Caco-2 (cell line): Measurements from ENCODE around the gene CLEC3B. TPM values are rescaled to one million over a fixed set of nuclear protein-coding genes. Genes with fewer than 3 reads are reported as not detected.

Experiments used
- BruUV-seq: library from RNA; stranded (reverse); fragments of 400-500 nt; replicated peaks from 2 replicates; lab custom pipeline; 2021; lab: Mats Ljungman, UMichigan
- CTCF ChIA-PET: fragments of 300-600 bp; sonication (Branson Sonifier 250); formaldehyde crosslinking; loops from one replicate; lab custom pipeline; 2022; ENCODE audit warnings: antibody characterized with exemption; lab: Charles Lee
- POLR2A ChIA-PET: fragments of 300-600 bp; sonication (Branson Sonifier 250); formaldehyde crosslinking; loops from one replicate; lab custom pipeline; 2022; ENCODE audit warnings: antibody characterized with exemption; lab: Charles Lee
- DNase-seq, 2 experiments: peaks; one replicate each; pipeline versions ENCODE4 v3.0.0 to v3.0.0-alpha.2; 2020 to 2022
- H3K27me3 ChIP-seq: replicated peaks from 2 replicates; pipeline ENCODE4 v1.6.0; 2011; ENCODE audit warnings: low read length; ENCODE audit not compliant: control insufficient read depth, insufficient read depth
- H3K36me3 ChIP-seq: 2 replicates; pipeline ENCODE4 v1.5.1; 2011; ENCODE audit warnings: low read length; ENCODE audit not compliant: control insufficient read depth, insufficient read depth
- H3K4me1 ChIP-seq: fragments of 250-450 bp; sonication (Bioruptor Pico); 2 replicates; pipeline ENCODE4 v1.5.1; 2020; ENCODE audit warnings: mild to moderate bottlenecking
- H3K4me3 ChIP-seq: 2 replicates; pipeline ENCODE4 v1.5.1; 2011; ENCODE audit warnings: low read depth, mild to moderate bottlenecking, control low read depth, low read length
- H3K9me3 ChIP-seq: fragments of 250-450 bp; sonication (Bioruptor Pico); 2 replicates; pipeline ENCODE4 v1.5.1; 2020; ENCODE audit warnings: mild to moderate bottlenecking, moderate library complexity
- H3K27ac Mint-ChIP-seq: one replicate; pipeline ENCODE4 v1.8.0; 2022; ENCODE audit warnings: mixed read lengths; ENCODE audit not compliant: unreplicated experiment
- H3K27me3 Mint-ChIP-seq: one replicate; pipeline ENCODE4 v1.8.0; 2022; ENCODE audit warnings: mixed read lengths; ENCODE audit not compliant: insufficient read depth, unreplicated experiment
- H3K36me3 Mint-ChIP-seq: one replicate; pipeline ENCODE4 v1.8.0; 2022; ENCODE audit warnings: mild to moderate bottlenecking, mixed read lengths; ENCODE audit not compliant: insufficient read depth, unreplicated experiment
- H3K4me1 Mint-ChIP-seq: one replicate; pipeline ENCODE4 v1.8.0; 2022; ENCODE audit warnings: low read depth, mixed read lengths; ENCODE audit not compliant: unreplicated experiment
- H3K4me3 Mint-ChIP-seq: one replicate; pipeline ENCODE4 v1.8.0; 2022; ENCODE audit warnings: mild to moderate bottlenecking, moderate library complexity, mixed read lengths; ENCODE audit not compliant: unreplicated experiment
- H3K9me3 Mint-ChIP-seq: one replicate; pipeline ENCODE4 v1.8.0; 2022; ENCODE audit warnings: mixed read lengths; ENCODE audit not compliant: unreplicated experiment
- intact Hi-C: fragments of 100-400 bp; cut with micrococcal nuclease; formaldehyde crosslinking; loops from one replicate; pipeline ENCODE4 v1.10.0; 2022; ENCODE audit not compliant: unreplicated experiment
- total RNA-seq: library from RNA; stranded (reverse); gene quantifications from 2 replicates; pipeline ENCODE4 v1.2.3, GENCODE V29; 2022
- TF ChIP-seq, protein P1 (sequence below), 2 experiments: fragments of 200-600 bp in 1 of 2; IDR thresholded peaks; 1 replicate in 1 of 2; 2 replicates in 1 of 2; pipeline versions ENCODE4 v1.5.1 to v1.8.0; 2011 to 2022; ENCODE audit warnings: antibody characterized with exemption in 1 of 2, control low read depth in 1 of 2, inconsistent platforms in 1 of 2, low read depth in 1 of 2, low read length in 1 of 2, mild to moderate bottlenecking in 1 of 2, moderate library complexity in 1 of 2; ENCODE audit not compliant: insufficient read depth in 1 of 2, severe bottlenecking in 1 of 2, unreplicated experiment in 1 of 2

Gene CLEC3B
- total RNA-seq, 1 experiment from 2014 or later: 1.1 TPM

GRCh38 chr3:45081506-45082141 is 55.5 kb downstream of the CLEC3B start:
- no peak overlapping the region for H3K4me3 ChIP-seq
- no peaks in the 10 kb centered on the region; the same call in 1 of the 2 replicates for H3K36me3 ChIP-seq
- DNase-seq: no peak
- Mint-ChIP-seq H3K4me3 (no peak overlapping the region), H3K9me3 (no peaks in the 10 kb centered on the region), H3K27ac (no peak overlapping the region), H3K4me1 (peaks cover 6% of the 10 kb centered on the region), H3K27me3 (no peaks in the 10 kb centered on the region), H3K36me3 (no peaks in the 10 kb centered on the region)
- TF ChIP-seq, protein P1, sequence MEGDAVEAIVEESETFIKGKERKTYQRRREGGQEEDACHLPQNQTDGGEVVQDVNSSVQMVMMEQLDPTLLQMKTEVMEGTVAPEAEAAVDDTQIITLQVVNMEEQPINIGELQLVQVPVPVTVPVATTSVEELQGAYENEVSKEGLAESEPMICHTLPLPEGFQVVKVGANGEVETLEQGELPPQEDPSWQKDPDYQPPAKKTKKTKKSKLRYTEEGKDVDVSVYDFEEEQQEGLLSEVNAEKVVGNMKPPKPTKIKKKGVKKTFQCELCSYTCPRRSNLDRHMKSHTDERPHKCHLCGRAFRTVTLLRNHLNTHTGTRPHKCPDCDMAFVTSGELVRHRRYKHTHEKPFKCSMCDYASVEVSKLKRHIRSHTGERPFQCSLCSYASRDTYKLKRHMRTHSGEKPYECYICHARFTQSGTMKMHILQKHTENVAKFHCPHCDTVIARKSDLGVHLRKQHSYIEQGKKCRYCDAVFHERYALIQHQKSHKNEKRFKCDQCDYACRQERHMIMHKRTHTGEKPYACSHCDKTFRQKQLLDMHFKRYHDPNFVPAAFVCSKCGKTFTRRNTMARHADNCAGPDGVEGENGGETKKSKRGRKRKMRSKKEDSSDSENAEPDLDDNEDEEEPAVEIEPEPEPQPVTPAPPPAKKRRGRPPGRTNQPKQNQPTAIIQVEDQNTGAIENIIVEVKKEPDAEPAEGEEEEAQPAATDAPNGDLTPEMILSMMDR (IDR thresholded peaks at IDR 0.05; ENCODE audit: insufficient read depth in 1 of 2, low read depth in 1 of 2, low read length in 1 of 2, severe bottlenecking in 1 of 2, unreplicated experiment in 1 of 2): no peak
- ChIA-PET CTCF (no interaction called here), POLR2A (no interaction called here)
- peaks cover 10% of the 10 kb centered on the region for H3K4me1 ChIP-seq
- intact Hi-C loops: no loop called here
- BruUV-seq: no TSS peak
- H3K9me3 ChIP-seq: no peaks in the 10 kb centered on the region
- H3K27me3 ChIP-seq: no peaks in the 10 kb centered on the region

DNA sequence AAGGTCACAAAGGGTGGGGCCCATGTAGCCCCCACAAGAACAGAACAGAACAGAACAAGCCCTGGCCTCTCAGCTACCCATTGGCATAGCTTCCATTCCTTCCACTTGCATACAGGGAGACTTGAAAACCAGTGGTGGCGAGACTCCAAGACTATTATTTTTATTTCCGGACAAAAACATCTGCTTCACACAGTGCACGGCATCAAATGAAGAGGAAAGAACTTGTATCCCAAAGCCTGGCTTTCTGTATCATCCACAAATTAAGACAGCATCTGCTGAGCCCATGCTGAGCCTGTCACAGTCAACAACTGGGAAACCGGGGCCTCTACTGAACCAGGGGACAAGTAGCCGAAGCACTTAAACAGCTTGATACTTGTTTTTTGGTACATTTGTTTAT is 56.0 kb downstream of the CLEC3B start:
- Histone ChIP-seq H3K36me3 (peaks cover 2% of the 10 kb centered on the region), H3K27me3 (no peaks in the 10 kb centered on the region), H3K9me3 (no peaks in the 10 kb centered on the region), H3K4me3 (no peak overlapping the region), H3K4me1 (peaks cover 10% of the 10 kb centered on the region)
- POLR2A ChIA-PET: no interaction called here
- no TSS peak for BruUV-seq
- H3K27me3 Mint-ChIP-seq: no peaks in the 10 kb centered on the region
- no peak overlapping the region for H3K4me3 Mint-ChIP-seq
- intact Hi-C loops: no loop called here
- H3K36me3 Mint-ChIP-seq: peaks cover under 1% of the 10 kb centered on the region
- H3K9me3 Mint-ChIP-seq: no peaks in the 10 kb centered on the region
- peaks cover 6% of the 10 kb centered on the region for H3K4me1 Mint-ChIP-seq
- H3K27ac Mint-ChIP-seq: no peak overlapping the region
- no peak for DNase-seq
- CTCF ChIA-PET: no interaction called here
- TF ChIP-seq, protein P1 (IDR thresholded peaks at IDR 0.05; ENCODE audit: insufficient read depth in 1 of 2, low read depth in 1 of 2, low read length in 1 of 2, severe bottlenecking in 1 of 2, unreplicated experiment in 1 of 2): no peak

DNA sequence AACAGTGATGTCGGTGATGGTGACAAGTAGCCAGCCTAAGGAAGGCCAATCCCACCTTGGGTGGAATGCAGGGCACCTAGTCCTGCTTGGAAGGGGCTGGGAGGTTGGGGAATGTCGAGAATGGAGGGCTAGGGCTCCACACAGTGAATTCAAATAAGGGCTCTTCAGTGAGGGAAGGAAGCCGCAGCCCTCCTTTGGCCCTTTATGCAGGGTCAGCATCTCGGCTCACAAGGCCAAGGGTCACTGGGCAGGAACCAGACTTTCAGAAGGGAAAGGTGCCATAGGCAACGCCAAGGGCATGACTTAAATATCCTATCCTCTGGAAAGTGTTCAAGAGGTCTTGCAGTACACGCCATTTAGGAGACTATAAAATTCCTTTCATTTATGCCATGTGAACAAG is 56.9 kb downstream of the CLEC3B start:
- no TSS peak for BruUV-seq
- no peak for DNase-seq
- Mint-ChIP-seq H3K36me3 (peaks cover 9% of the 10 kb centered on the region), H3K4me1 (peaks cover 6% of the 10 kb centered on the region), H3K4me3 (no peak overlapping the region), H3K9me3 (no peaks in the 10 kb centered on the region), H3K27ac (no peak overlapping the region), H3K27me3 (no peaks in the 10 kb centered on the region)
- H3K4me3 ChIP-seq: no peak overlapping the region
- ChIA-PET POLR2A (no interaction called here), CTCF (no interaction called here)
- peaks cover 2% of the 10 kb centered on the region for H3K36me3 ChIP-seq
- H3K27me3 ChIP-seq: no peaks in the 10 kb centered on the region
- no peaks in the 10 kb centered on the region for H3K9me3 ChIP-seq
- TF ChIP-seq, protein P1 (IDR thresholded peaks at IDR 0.05; ENCODE audit: insufficient read depth in 1 of 2, low read depth in 1 of 2, low read length in 1 of 2, severe bottlenecking in 1 of 2, unreplicated experiment in 1 of 2): no peak
- peaks cover 10% of the 10 kb centered on the region for H3K4me1 ChIP-seq
- intact Hi-C loops: no loop called here
